HG03095 (cell line): ENCODE measurements around the gene YWHAH.

Experiments used
- ATAC-seq: cut with Tn5 transposase; IDR thresholded peaks from one replicate; pipeline ENCODE4 v1.9.1; 2021; ENCODE audit warnings: moderate library complexity; ENCODE audit not compliant: unreplicated experiment

The YWHAH gene

GRCh38 chr22:31947296-31947695 lies 3.0 kb downstream of the YWHAH start:
- no peak for ATAC-seq

- ATAC-seq: no peak
Measured at GRCh38 chr22:31948002-31948401, 3.7 kb downstream of the YWHAH start.

- ATAC-seq: no peak
Measured at GRCh38 chr22:31950226-31950625, 5.9 kb downstream of the YWHAH start.

GRCh38 chr22:31951194-31952093 lies 7.1 kb downstream of the YWHAH start:
- no peak for ATAC-seq

GRCh38 chr22:31952094-31952401 lies 7.7 kb downstream of the YWHAH start:
- no peak for ATAC-seq

- ATAC-seq: no peak
Measured at GRCh38 chr22:31952472-31952871, 8.1 kb downstream of the YWHAH start.

- ATAC-seq: no peak
Measured at GRCh38 chr22:31953261-31953660, 8.9 kb downstream of the YWHAH start.

GRCh38 chr22:31954535-31955523 lies 10.5 kb downstream of the YWHAH start:
- ATAC-seq: no peak

GRCh38 chr22:31956360-31956759 lies 12.0 kb downstream of the YWHAH start:
- ATAC-seq: no peak

- no peak for ATAC-seq
Measured at GRCh38 chr22:31957970-31958594, 13.7 kb downstream of the YWHAH start.

- no peak for ATAC-seq
Measured at GRCh38 chr22:31958625-31959239, 14.4 kb downstream of the YWHAH start.

GRCh38 chr22:31960767-31961166 lies 16.4 kb downstream of the YWHAH start:
- no peak for ATAC-seq

- ATAC-seq: no peak
Measured at GRCh38 chr22:31962387-31963125, 18.2 kb downstream of the YWHAH start.

GRCh38 chr22:31968022-31968421 lies 23.7 kb downstream of the YWHAH start:
- ATAC-seq: no peak

GRCh38 chr22:31969789-31970489 lies 25.6 kb downstream of the YWHAH start:
- ATAC-seq: no peak

- no peak for ATAC-seq
Measured at GRCh38 chr22:31970490-31971444, 26.4 kb downstream of the YWHAH start.

- ATAC-seq: no peak
Measured at GRCh38 chr22:31972180-31972579, 27.8 kb downstream of the YWHAH start.

GRCh38 chr22:31973739-31974138 lies 29.4 kb downstream of the YWHAH start:
- no peak for ATAC-seq
